NCI-H446 (cell line): ENCODE data around the gene B3GNT9.

ENCODE experiments used
- DNase-seq, 2 experiments: peaks; one replicate each; lab custom pipeline; 2025; lab: John Stamatoyannopoulos, UW

Gene B3GNT9

GRCh38 chr16:67112591-67113399, 38.0 kb downstream of the B3GNT9 start:
- no peak for DNase-seq

- no peak for DNase-seq
Observed at GRCh38 chr16:67111951-67112444, 38.8 kb downstream of the B3GNT9 start.

GRCh38 chr16:67109407-67110135, 41.2 kb downstream of the B3GNT9 start, which contains the start of gene PHAF1:
TSS of gene PHAF1 (plus strand) at chr16:67109941. CDS start at chr16:67110176, 235 bp downstream.
- peak; percentile 51 to 85 for DNase-seq

GRCh38 chr16:67108931-67109406, 41.8 kb downstream of the B3GNT9 start:
- DNase-seq: no peak

GRCh38 chr16:67108489-67108888, 42.3 kb downstream of the B3GNT9 start:
- no peak for DNase-seq

- DNase-seq: no peak
Observed at GRCh38 chr16:67105881-67106280, 44.9 kb downstream of the B3GNT9 start.

GRCh38 chr16:67105246-67105645, 45.6 kb downstream of the B3GNT9 start:
- no peak for DNase-seq

- DNase-seq: no peak
Observed at GRCh38 chr16:67104845-67105244, 46.0 kb downstream of the B3GNT9 start.

- no peak for DNase-seq
Observed at GRCh38 chr16:67104061-67104460, 46.7 kb downstream of the B3GNT9 start.

GRCh38 chr16:67101311-67102082, 49.3 kb downstream of the B3GNT9 start:
- DNase-seq: no peak

- peak in 1 of 2 experiments; percentile 5 for DNase-seq
Observed at GRCh38 chr16:67100569-67101310, 50.1 kb downstream of the B3GNT9 start.

GRCh38 chr16:67098599-67098998, 52.2 kb downstream of the B3GNT9 start:
- no peak for DNase-seq
